SK-N-SH treated with all-trans-retinoic acid at 6 μM for 48 hours (cell line): Measurements from ENCODE around the gene PPA2.

Source experiments
- ARNTL ChIP-seq: fragments of 450-650 bp; formaldehyde crosslinking; IDR thresholded peaks from 2 replicates; pipeline ENCODE4 v1.5.0; 2020; ENCODE audit warnings: low read depth, mild to moderate bottlenecking, moderate library complexity, borderline replicate concordance
- GLIS3 ChIP-seq: fragments of 250-450 bp; sonication (Bioruptor Pico); IDR thresholded peaks from 2 replicates; pipeline ENCODE4 v1.5.0; 2020; ENCODE audit warnings: mild to moderate bottlenecking, moderate library complexity
- ISL1 ChIP-seq: fragments of 250-450 bp; sonication (Bioruptor Pico); IDR thresholded peaks from 2 replicates; pipeline ENCODE4 v2.1.2; 2022; ENCODE audit warnings: mild to moderate bottlenecking, moderate library complexity
- PATZ1 ChIP-seq: fragments of 250-450 bp; sonication (Bioruptor Pico); IDR thresholded peaks from 2 replicates; pipeline ENCODE4 v1.8.0; 2020; ENCODE audit warnings: mild to moderate bottlenecking, moderate library complexity, borderline replicate concordance
- RARB ChIP-seq: fragments of 250-450 bp; sonication (Bioruptor Pico); IDR thresholded peaks from 2 replicates; pipeline ENCODE4 v1.8.0; 2021; ENCODE audit warnings: mild to moderate bottlenecking, moderate library complexity
- TOX ChIP-seq: fragments of 250-450 bp; sonication (Bioruptor Pico); IDR thresholded peaks from 2 replicates; pipeline ENCODE4 v1.8.0; 2021; ENCODE audit warnings: mild to moderate bottlenecking, moderate library complexity, borderline replicate concordance
- ZC3H10 ChIP-seq: fragments of 250-450 bp; sonication (Bioruptor Pico); IDR thresholded peaks from 2 replicates; pipeline ENCODE4 v1.5.1; 2021; ENCODE audit warnings: mild to moderate bottlenecking, moderate library complexity
- ZFP3 ChIP-seq: fragments of 250-450 bp; sonication (Bioruptor Pico); IDR thresholded peaks from 2 replicates; pipeline ENCODE4 v1.5.0; 2020; ENCODE audit warnings: mild to moderate bottlenecking, moderate library complexity
- ZFP30 ChIP-seq: fragments of 450-650 bp; formaldehyde crosslinking; IDR thresholded peaks from 2 replicates; pipeline ENCODE4 v1.5.0; 2022; ENCODE audit warnings: mild to moderate bottlenecking, moderate library complexity

GRCh38 chr4:105490523-105490922 lies 16.7 kb upstream of the PPA2 start:
- TF ChIP-seq ISL1 (CRISPR knock-in tag) (no peak), RARB (no peak), ARNTL (CRISPR knock-in tag) (no peak), ZFP30 (CRISPR knock-in tag) (no peak), GLIS3 (CRISPR knock-in tag) (no peak), ZC3H10 (no peak), PATZ1 (no peak), TOX (CRISPR knock-in tag) (no peak), ZFP3 (no peak)
